Breast epithelium (tissue), 4 donors: Measurements from ENCODE around the gene BTBD3. TPM values are rescaled to one million over a fixed set of nuclear protein-coding genes. Genes with fewer than 3 reads are reported as not detected.

Experiments
- DNase-seq, 2 donors: peaks; one replicate each; pipeline ENCODE4 v3.0.0-alpha.2; 2019; ENCODE audit warnings: low spot score in 2 of 2
- H3K27ac ChIP-seq, 2 donors: fragments of 200-600 bp; sonication (generic) in 1 of 2; one replicate each; pipeline ENCODE4 v1.5.1; 2016 to 2019; ENCODE audit warnings: mild to moderate bottlenecking in 1 of 2
- H3K27me3 ChIP-seq, 2 donors: fragments of 200-600 bp; sonication (generic) in 1 of 2; one replicate each; pipeline versions ENCODE4 v1.5.1 to v1.6.0; 2017 to 2019; ENCODE audit warnings: control low read depth in 1 of 2, mild to moderate bottlenecking in 1 of 2
- H3K36me3 ChIP-seq: fragments of 200-600 bp; one replicate; pipeline ENCODE4 v1.5.1; 2019
- H3K4me1 ChIP-seq, 2 donors: fragments of 200-600 bp; sonication (generic); one replicate each; pipeline ENCODE4 v1.5.1; 2016 to 2019; ENCODE audit warnings: control low read depth in 1 of 2
- H3K4me3 ChIP-seq, 3 donors: fragments of 200-600 bp; sonication (generic); 1 replicate in 2 of 3; 2 replicates in 1 of 3; pipeline ENCODE4 v1.5.1; 2016 to 2019; ENCODE audit warnings: mild to moderate bottlenecking in 3 of 3, moderate library complexity in 2 of 3
- H3K9me3 ChIP-seq, 2 donors: fragments of 200-600 bp; sonication (generic) in 1 of 2; one replicate each; pipeline ENCODE4 v1.5.1; 2016 to 2019; ENCODE audit warnings: control low read depth in 1 of 2
- CTCF ChIP-seq, 3 donors: fragments of 450-650 bp; IDR thresholded peaks; one replicate each; pipeline ENCODE4 v1.5.1; 2016 to 2017; ENCODE audit warnings: antibody characterized with exemption in 3 of 3, mild to moderate bottlenecking in 3 of 3, moderate library complexity in 3 of 3
- POLR2A ChIP-seq: fragments of 450-650 bp; IDR thresholded peaks from one replicate; pipeline ENCODE4 v1.6.1; 2016; ENCODE audit warnings: antibody characterized with exemption, mild to moderate bottlenecking, moderate library complexity
- POLR2AphosphoS5 ChIP-seq, 3 donors: sonication (generic); formaldehyde crosslinking; IDR thresholded peaks; one replicate each; pipeline ENCODE4 v1.6.1; 2017; ENCODE audit warnings: antibody characterized with exemption in 3 of 3
- intact Hi-C: fragments of 100-400 bp; cut with DNase I; formaldehyde crosslinking; loops from one replicate; pipeline ENCODE4 v1.15.1; 2023; ENCODE audit warnings: low total_unique reads
- total RNA-seq, 3 donors: library from RNA; depleted of rRNA; stranded (reverse); fragments of >200 nt; gene quantifications; one replicate each; pipeline ENCODE4 v1.1.0, GENCODE V29; 2016

The BTBD3 gene
- total RNA-seq, 3 donors from 2014 or later = 15.4 to 50.3 (median 33.1) TPM

DNA sequence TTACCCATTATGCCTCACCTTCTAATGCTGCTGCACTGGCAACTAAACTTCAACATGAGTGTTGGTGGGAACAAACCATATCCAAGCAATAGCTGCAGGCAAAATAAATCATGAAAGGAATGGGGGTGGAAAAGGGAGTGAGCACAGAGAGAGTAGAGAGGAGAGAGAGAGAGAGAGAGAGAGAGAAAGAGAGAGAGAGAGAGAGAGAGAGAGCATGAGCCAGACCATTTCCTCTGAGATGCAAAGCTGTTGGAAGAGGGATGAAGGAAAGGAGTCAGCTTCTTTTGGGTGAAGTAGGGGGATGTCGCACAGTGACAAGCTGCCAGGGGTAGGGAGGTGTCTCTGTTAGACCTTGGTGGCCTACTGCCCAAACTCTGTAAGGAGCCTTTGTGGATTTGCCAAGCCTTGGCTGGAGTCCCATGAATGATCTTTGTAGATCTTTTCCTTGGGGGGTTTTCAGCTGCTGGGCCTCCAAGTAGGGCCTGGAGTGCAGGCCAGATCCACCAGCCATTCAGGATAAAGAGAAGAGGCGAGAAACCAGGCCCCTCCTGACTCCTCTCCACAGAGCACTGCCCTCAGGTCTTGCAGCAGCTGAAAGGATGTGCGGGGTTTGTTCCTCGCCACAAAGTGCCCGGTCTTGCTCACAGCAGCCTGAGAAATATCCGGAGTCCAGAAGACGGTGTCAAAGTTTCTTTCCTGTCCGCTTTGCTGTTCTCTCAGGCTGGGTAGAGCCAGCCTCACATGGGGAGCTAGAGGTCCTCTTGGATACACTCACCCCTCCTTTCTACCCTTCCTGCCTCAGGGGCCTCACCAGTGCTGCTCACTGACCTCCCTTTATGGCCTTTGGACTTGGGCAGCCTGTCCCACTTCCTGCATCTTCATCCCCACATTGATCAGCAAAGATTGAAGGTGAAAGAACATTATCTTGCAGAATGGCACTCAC is 17.8 kb downstream of the BTBD3 start:
- no peaks in the 10 kb centered on the region for H3K36me3 ChIP-seq
- no peak overlapping the region for H3K4me3 ChIP-seq
- intact Hi-C loops = loop anchor here (5.0 kb wide), 1 partner anchor 253 kb away; no protein-coding TSS in a partner anchor
- DNase-seq = no peak
- H3K4me1 ChIP-seq = peaks cover 0 to 4% of the 10 kb centered on the region in 2 donors
- H3K27ac ChIP-seq = no peak overlapping the region
- TF ChIP-seq CTCF (IDR thresholded peaks at IDR 0.05) (no peak), POLR2A (no peak), POLR2AphosphoS5 (IDR thresholded peaks at IDR 0.05) (no peak)
- H3K9me3 ChIP-seq = no peaks in the 10 kb centered on the region
- H3K27me3 ChIP-seq = no peaks in the 10 kb centered on the region

- H3K27me3 ChIP-seq = no peaks in the 10 kb centered on the region
- intact Hi-C loops = loop anchor here (5.0 kb wide), 1 partner anchor 254 kb away; no protein-coding TSS in a partner anchor
- H3K9me3 ChIP-seq = no peaks in the 10 kb centered on the region
- peaks cover 0 to 4% of the 10 kb centered on the region in 2 donors for H3K4me1 ChIP-seq
- DNase-seq = no peak
- no peak for TF ChIP-seq CTCF (IDR thresholded peaks at IDR 0.05)
- H3K36me3 ChIP-seq = no peaks in the 10 kb centered on the region
- H3K4me3 ChIP-seq = no peak overlapping the region
- H3K27ac ChIP-seq = no peak overlapping the region
Observed at GRCh38 chr20:11936157-11936556, 18.5 kb downstream of the BTBD3 start.

DNA sequence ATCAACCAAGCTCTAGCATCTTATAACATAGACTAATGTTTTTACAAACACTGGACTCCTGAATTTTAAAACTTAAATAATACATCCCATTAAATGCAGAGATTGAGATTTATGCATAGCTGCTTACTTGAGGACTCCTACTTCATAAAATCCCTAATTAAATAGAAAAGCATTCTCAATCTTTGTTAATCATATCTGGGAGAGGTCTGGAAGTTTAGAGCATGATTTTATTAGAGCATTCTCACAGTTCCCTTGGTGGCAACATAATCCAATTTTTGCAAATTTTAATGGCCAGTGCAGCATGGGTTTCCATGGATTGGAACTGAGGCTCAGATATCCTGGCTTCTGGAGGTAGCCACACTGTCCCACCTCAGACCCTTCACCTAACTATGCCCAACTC is 19.5 kb downstream of the BTBD3 start:
- Histone ChIP-seq H3K27me3 (no peaks in the 10 kb centered on the region), H3K27ac (no peak overlapping the region), H3K36me3 (no peaks in the 10 kb centered on the region), H3K4me3 (no peak overlapping the region), H3K9me3 (no peaks in the 10 kb centered on the region), H3K4me1 (peaks cover 0 to 4% of the 10 kb centered on the region in 2 donors)
- DNase-seq = no peak
- intact Hi-C loops = loop anchor here (5.0 kb wide), 1 partner anchor 255 kb away; no protein-coding TSS in a partner anchor
- TF ChIP-seq CTCF (IDR thresholded peaks at IDR 0.05) (no peak), POLR2A (no peak), POLR2AphosphoS5 (IDR thresholded peaks at IDR 0.05) (no peak)

DNA sequence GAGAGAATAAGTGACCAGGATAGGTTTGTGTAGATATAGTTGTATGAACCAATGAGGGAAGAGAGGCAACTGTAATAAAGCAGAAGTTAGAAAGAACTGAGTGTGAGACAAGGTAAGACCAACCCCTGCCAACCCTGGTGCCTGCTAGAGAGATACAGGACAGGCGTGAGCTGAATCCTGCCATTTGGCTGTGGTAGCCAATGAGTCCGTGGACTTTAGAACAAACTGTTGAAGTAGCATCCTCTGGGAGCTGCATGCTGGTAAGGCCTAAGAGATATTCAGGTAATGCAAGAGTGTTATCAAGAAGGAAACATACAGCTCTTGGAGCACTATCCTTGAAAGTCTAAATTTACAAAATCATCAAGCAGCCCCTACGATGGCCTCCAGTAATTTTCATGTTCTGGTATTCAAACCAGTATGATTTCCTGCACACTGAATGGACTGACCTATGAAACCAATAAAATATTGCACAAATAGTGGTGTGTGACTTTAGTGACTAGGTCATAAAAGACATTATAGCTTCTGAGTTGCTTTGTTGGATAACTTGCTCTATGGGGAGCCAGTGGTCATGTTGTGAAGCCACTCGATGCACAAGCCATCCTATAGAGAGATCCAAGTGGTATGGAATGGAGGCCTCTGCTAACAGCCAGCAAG is 24.0 kb downstream of the BTBD3 start:
- Histone ChIP-seq H3K9me3 (no peaks in the 10 kb centered on the region), H3K4me1 (no peaks in the 10 kb centered on the region), H3K36me3 (no peaks in the 10 kb centered on the region), H3K27me3 (no peaks in the 10 kb centered on the region), H3K4me3 (no peak overlapping the region), H3K27ac (no peak overlapping the region)
- TF ChIP-seq CTCF (IDR thresholded peaks at IDR 0.05) (no peak), POLR2A (no peak), POLR2AphosphoS5 (IDR thresholded peaks at IDR 0.05) (no peak)
- intact Hi-C loops = loop anchor here (5.0 kb wide), 1 partner anchor 171 kb away; no protein-coding TSS in a partner anchor
- DNase-seq = no peak

GRCh38 chr20:11943778-11944177 is 26.1 kb downstream of the BTBD3 start:
- Histone ChIP-seq H3K27ac (no peak overlapping the region), H3K27me3 (no peaks in the 10 kb centered on the region), H3K4me3 (no peak overlapping the region), H3K36me3 (no peaks in the 10 kb centered on the region), H3K4me1 (no peaks in the 10 kb centered on the region), H3K9me3 (no peaks in the 10 kb centered on the region)
- TF ChIP-seq CTCF (IDR thresholded peaks at IDR 0.05) = no peak
- TF ChIP-seq POLR2A = no peak
- TF ChIP-seq POLR2AphosphoS5 (IDR thresholded peaks at IDR 0.05) = no peak
- DNase-seq = no peak
- intact Hi-C loops = loop anchor here (5.0 kb wide), 1 partner anchor 169 kb away; no protein-coding TSS in a partner anchor
